Measurements from ENCODE around the gene CAPZB. TPM values are rescaled to one million over a fixed set of nuclear protein-coding genes. Genes with fewer than 3 reads are reported as not detected.

CAPZB gene
- total and polyA plus RNA-seq, 2 donors (not counting 3 experiments of a cell fraction or from before 2014, with no cell fraction given): 196 to 347 TPM

GRCh38 chr1:19460535-19461219 is 24.7 kb downstream of the CAPZB start:
- Histone ChIP-seq H3K36me3 (ENCODE audit: control insufficient read depth in 2 of 2, extremely low read depth in 1 of 2, insufficient read depth in 2 of 2, low read length in 2 of 2) (peaks cover 2% of the 10 kb centered on the region in 2 experiments), H2AFZ (ENCODE audit: low read depth, low read length) (no peak overlapping the region), H3K79me2 (ENCODE audit: control insufficient read depth, insufficient read depth, low read length) (peaks cover 84% of the 10 kb centered on the region), H3K4me3 (replicated peaks in 1 of 3; ENCODE audit: insufficient read depth in 1 of 3, low read depth in 1 of 3, low read length in 3 of 3) (no peak overlapping the region), H3K9me1 (replicated peaks; ENCODE audit: control insufficient read depth, extremely low read depth, insufficient read depth, low read length) (no peaks in the 10 kb centered on the region), H4K20me1 (replicated peaks; ENCODE audit: control insufficient read depth, extremely low read depth, insufficient read depth, low read length) (peaks cover 16% of the 10 kb centered on the region), H3K27ac (ENCODE audit: insufficient read depth, low read depth, low read length) (no peak overlapping the region), H3K9me3 (replicated peaks; ENCODE audit: control insufficient read depth, insufficient read depth, low read length) (no peaks in the 10 kb centered on the region), H3K9ac (replicated peaks; ENCODE audit: extremely low read depth, insufficient read depth, low read length) (no peak overlapping the region), H3K27me3 (ENCODE audit: control insufficient read depth in 2 of 2, insufficient read depth in 2 of 2, low read length in 2 of 2) (no peaks in the 10 kb centered on the region), H3K4me2 (ENCODE audit: insufficient read depth, low read length) (no peak overlapping the region), H3K4me1 (ENCODE audit: control insufficient read depth, extremely low read depth, insufficient read depth, low read length) (peaks cover 29% of the 10 kb centered on the region)
- FAIRE-seq (no peak), DNase-seq (ENCODE audit: low read depth, low spot score) (no peak)
- BruUV-seq (replicated peaks): no TSS peak
- POLR2A ChIA-PET: no interaction called here
- dilution Hi-C loops (cut with MboI; ENCODE audit: extremely low pct_ligation_motif_present, low sequenced_read_pairs) (no loop called here), intact Hi-C loops (cut with micrococcal nuclease) (no loop called here)
- CTCF ChIA-PET: interaction anchor here (0.6 kb wide), 1 partner anchor 70 kb away, joined by 3 read pairs; no protein-coding TSS in a partner anchor
- TF ChIP-seq POLR2AphosphoS5 (IDR thresholded peaks at IDR 0.05; ENCODE audit: insufficient read depth, low read depth, low read length) (no peak), EZH2 (IDR thresholded peaks at IDR 0.05; ENCODE audit: borderline replicate concordance, low read depth, low read length, severe bottlenecking) (no peak)

DNA sequence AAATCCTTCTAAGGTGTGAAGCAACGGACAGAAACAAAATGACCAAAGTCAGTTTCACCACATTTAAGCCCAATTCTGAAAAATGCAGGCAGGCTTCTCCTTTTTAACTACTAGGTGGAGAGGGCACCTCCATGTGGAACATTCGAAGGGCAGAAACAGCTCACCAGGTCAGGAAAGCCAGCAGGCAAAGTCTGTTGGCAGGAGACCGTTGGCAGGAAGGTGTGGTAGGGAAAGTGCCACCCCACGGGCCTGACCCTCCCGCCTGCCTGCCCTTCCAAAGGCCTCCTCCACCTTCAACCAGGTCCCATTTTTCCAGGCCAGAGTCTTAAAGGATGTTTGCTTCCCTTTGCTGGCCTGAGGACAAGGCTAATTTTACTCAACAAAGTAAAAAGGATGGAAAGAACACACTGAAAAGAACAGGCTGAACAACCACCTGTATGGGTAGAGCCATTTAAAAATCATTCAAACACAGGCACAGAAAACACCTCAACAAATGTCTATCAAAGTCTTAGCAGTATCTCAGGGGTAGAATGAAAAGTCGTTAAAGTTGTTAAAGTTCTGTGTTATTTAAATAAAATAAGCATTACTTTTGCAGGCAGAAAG is 26.4 kb downstream of the CAPZB start:
- CTCF ChIA-PET: interaction anchor here (2.6 kb wide), 1 partner anchor 10 kb away, joined by 13 read pairs; no protein-coding TSS in a partner anchor
- no TSS peak for BruUV-seq (replicated peaks)
- DNase-seq (ENCODE audit: low read depth, low spot score): no peak

More for the DNA sequence above, 26.4 kb downstream of the CAPZB start:
- H3K4me1 ChIP-seq (ENCODE audit: control insufficient read depth, extremely low read depth, insufficient read depth, low read length): peaks cover 44% of the 10 kb centered on the region
- no peak overlapping the region for H3K27ac ChIP-seq (ENCODE audit: insufficient read depth, low read depth, low read length)
- no peaks in the 10 kb centered on the region for H3K27me3 ChIP-seq (ENCODE audit: control insufficient read depth in 2 of 2, insufficient read depth in 2 of 2, low read length in 2 of 2)
- no peak for FAIRE-seq
- POLR2A ChIA-PET: no interaction called here
- peaks cover 89% of the 10 kb centered on the region for H3K79me2 ChIP-seq (ENCODE audit: control insufficient read depth, insufficient read depth, low read length)
- H4K20me1 ChIP-seq (replicated peaks; ENCODE audit: control insufficient read depth, extremely low read depth, insufficient read depth, low read length): peaks cover 19% of the 10 kb centered on the region
- H3K9me3 ChIP-seq (replicated peaks; ENCODE audit: control insufficient read depth, insufficient read depth, low read length): no peaks in the 10 kb centered on the region
- TF ChIP-seq GATA2 (IDR thresholded peaks at IDR 0.05; ENCODE audit: insufficient read depth, insufficient read length, low read depth, low read length) (no peak), EZH2 (IDR thresholded peaks at IDR 0.05; ENCODE audit: borderline replicate concordance, low read depth, low read length, severe bottlenecking) (no peak), MYC (IDR thresholded peaks at IDR 0.05; ENCODE audit: low read depth, low read length) (no peak), POLR2A (IDR thresholded peaks at IDR 0.05; ENCODE audit: low read depth, low read length) (no peak), FOS (IDR thresholded peaks at IDR 0.05; ENCODE audit: borderline replicate concordance, insufficient read depth, low read length) (no peak), CTCF (IDR thresholded peaks at IDR 0.05; ENCODE audit: extremely low read depth in 1 of 2, insufficient read depth in 1 of 2, low read depth in 1 of 2, low read length in 2 of 2) (no peak), JUN (IDR thresholded peaks at IDR 0.05; ENCODE audit: borderline replicate concordance, insufficient read depth, insufficient read length, low read depth) (no peak), POLR2AphosphoS5 (IDR thresholded peaks at IDR 0.05; ENCODE audit: insufficient read depth, low read depth, low read length) (no peak), MAX (IDR thresholded peaks at IDR 0.05; ENCODE audit: insufficient read depth, insufficient read length) (no peak)
- no peaks in the 10 kb centered on the region for H3K9me1 ChIP-seq (replicated peaks; ENCODE audit: control insufficient read depth, extremely low read depth, insufficient read depth, low read length)
- no peak overlapping the region for H2AFZ ChIP-seq (ENCODE audit: low read depth, low read length)
- H3K36me3 ChIP-seq (ENCODE audit: control insufficient read depth in 2 of 2, extremely low read depth in 1 of 2, insufficient read depth in 2 of 2, low read length in 2 of 2): peaks cover 0 to 2% of the 10 kb centered on the region in 2 experiments
- no peak overlapping the region for H3K9ac ChIP-seq (replicated peaks; ENCODE audit: extremely low read depth, insufficient read depth, low read length)
- H3K4me3 ChIP-seq (replicated peaks in 1 of 3; ENCODE audit: insufficient read depth in 1 of 3, low read depth in 1 of 3, low read length in 3 of 3): no peak overlapping the region
- intact Hi-C loops (cut with micrococcal nuclease) (no loop called here), dilution Hi-C loops (cut with MboI; ENCODE audit: extremely low pct_ligation_motif_present, low sequenced_read_pairs) (no loop called here)
- no peak overlapping the region for H3K4me2 ChIP-seq (ENCODE audit: insufficient read depth, low read length)
